ENCODE measurements around the gene THEMIS. TPM values are rescaled to one million over a fixed set of nuclear protein-coding genes. Genes with fewer than 3 reads are reported as not detected.

Gene THEMIS
- total and polyA plus RNA-seq, 8 donors = 0.05 to 0.70 (median 0.28) TPM; not detected in 1

DNA sequence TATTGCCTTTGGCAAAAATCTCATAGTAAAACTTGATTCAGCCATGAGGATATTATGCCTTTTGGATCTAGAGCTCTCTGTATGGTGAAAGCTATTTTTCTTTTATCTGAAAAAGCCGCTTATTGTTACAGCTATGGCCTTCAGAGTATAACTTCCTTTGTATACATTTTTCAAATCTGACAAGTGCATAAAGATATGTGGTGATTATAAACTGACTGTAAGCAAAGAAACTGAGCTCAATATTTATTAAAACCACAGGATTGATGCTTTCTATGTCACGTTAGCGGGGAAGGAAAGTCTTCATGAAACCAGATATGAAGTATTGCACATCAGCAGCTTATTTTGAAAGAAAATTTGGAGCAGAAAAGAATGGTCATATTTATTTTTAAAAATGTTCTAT is 151.8 kb downstream of the THEMIS start:
- WGBS, 2 donors = 78 to 84% methylated on average over 3 of the region's 3 CpGs
- no peak overlapping the region for H3K27ac ChIP-seq
- H3K36me3 ChIP-seq = no peaks in the 10 kb centered on the region
- no peaks in the 10 kb centered on the region for H3K27me3 ChIP-seq
- no peak for DNase-seq
- no peak for FAIRE-seq
- H3K4me1 ChIP-seq = no peaks in the 10 kb centered on the region
- H3K4me3 ChIP-seq = no peak overlapping the region
- ATAC-seq = no peak
- TF ChIP-seq, protein P1, sequence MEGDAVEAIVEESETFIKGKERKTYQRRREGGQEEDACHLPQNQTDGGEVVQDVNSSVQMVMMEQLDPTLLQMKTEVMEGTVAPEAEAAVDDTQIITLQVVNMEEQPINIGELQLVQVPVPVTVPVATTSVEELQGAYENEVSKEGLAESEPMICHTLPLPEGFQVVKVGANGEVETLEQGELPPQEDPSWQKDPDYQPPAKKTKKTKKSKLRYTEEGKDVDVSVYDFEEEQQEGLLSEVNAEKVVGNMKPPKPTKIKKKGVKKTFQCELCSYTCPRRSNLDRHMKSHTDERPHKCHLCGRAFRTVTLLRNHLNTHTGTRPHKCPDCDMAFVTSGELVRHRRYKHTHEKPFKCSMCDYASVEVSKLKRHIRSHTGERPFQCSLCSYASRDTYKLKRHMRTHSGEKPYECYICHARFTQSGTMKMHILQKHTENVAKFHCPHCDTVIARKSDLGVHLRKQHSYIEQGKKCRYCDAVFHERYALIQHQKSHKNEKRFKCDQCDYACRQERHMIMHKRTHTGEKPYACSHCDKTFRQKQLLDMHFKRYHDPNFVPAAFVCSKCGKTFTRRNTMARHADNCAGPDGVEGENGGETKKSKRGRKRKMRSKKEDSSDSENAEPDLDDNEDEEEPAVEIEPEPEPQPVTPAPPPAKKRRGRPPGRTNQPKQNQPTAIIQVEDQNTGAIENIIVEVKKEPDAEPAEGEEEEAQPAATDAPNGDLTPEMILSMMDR (IDR thresholded peaks at IDR 0.05) = no peak
- intact Hi-C loops (cut with DNase I) = no loop called here
- no peaks in the 10 kb centered on the region for H3K9me3 ChIP-seq

DNA sequence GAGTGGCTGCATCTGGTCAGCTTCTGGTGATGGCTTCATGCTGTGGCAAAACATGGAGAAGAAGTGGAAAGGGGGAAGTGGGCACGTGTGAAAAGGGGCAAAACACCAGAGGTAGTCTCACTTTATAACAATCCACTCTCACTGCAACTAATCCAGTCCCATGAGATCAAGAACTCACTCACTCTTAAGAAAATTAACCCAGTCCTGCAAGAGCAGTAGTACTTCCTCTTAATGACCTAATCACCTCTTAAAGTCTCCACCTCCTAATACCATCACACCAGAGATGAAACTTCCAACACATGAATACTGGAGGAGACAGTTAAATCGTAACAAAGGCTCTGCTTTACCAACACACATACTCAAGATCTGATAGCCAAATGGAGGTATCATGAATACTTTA is 152.6 kb downstream of the THEMIS start:
- TF ChIP-seq, protein P1 (IDR thresholded peaks at IDR 0.05) = no peak
- Histone ChIP-seq H3K4me3 (no peak overlapping the region), H3K27me3 (no peaks in the 10 kb centered on the region), H3K9me3 (no peaks in the 10 kb centered on the region), H3K4me1 (no peaks in the 10 kb centered on the region), H3K27ac (no peak overlapping the region), H3K36me3 (no peaks in the 10 kb centered on the region)
- intact Hi-C loops (cut with DNase I) = no loop called here
- FAIRE-seq (no peak), DNase-seq (no peak), ATAC-seq (no peak)
- WGBS, 2 donors = 35 to 60% methylated on average over 2 of the region's 2 CpGs

DNA sequence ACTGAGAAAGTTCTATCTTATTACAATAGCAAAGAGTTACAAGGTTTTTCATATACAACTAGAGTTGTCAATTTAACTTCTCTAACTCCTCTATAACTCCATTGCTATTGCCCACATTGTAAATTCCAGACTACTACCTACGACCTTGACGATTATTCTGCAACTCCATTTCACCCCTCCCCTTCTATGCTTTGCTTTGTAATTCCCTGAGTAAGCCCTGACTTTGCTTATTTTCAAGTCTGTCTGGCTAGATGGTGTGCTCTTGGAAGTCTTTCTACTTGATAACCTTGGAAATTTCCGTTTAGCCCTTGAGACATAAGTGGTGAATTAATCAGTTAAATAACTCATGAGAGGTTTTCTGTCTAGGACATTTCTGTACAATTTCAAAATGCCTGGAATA is 162.4 kb downstream of the THEMIS start:
- TF ChIP-seq, protein P1 (IDR thresholded peaks at IDR 0.05) = no peak
- H3K4me3 ChIP-seq = no peak overlapping the region
- 10 to 24% methylated on average over 3 of the region's 3 CpGs for WGBS, 2 donors
- no peaks in the 10 kb centered on the region for H3K36me3 ChIP-seq
- intact Hi-C loops (cut with DNase I) = loop anchor here in 2 of 3 donors (10.0 kb wide), 1 partner anchor 996 kb away; no protein-coding TSS in a partner anchor
- FAIRE-seq = no peak
- peak in 2 of 4 donors; percentile 72 to 78 for ATAC-seq
- no peaks in the 10 kb centered on the region for H3K9me3 ChIP-seq
- H3K27me3 ChIP-seq = peaks cover 0 to under 1% (median 0%) of the 10 kb centered on the region in 4 donors
- no peak overlapping the region for H3K27ac ChIP-seq
- no peaks in the 10 kb centered on the region for H3K4me1 ChIP-seq
- no peak for DNase-seq

DNA sequence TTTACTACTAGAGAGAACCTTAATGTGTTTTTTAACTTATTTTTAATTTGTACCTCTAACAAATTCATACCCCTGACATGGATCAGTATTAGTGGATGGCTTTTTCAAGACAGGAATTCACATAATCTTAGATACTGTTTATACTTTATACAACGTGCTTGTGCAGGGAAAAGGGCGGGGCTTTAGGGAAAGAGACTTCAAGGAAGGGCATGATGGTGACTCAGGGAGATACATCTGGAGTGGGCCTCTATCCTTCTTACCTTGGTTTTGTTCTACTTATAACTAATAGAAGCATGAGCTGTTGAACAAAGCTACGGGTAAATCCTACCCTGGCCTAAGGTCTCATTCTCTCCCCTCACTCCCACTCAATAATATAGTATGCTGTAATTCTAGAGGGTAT is 163.1 kb downstream of the THEMIS start:
- WGBS, 2 donors = 75 to 80% methylated on average over 3 of the region's 3 CpGs
- Histone ChIP-seq H3K27ac (no peak overlapping the region), H3K27me3 (peaks cover 0 to 6% (median 0%) of the 10 kb centered on the region in 4 donors), H3K9me3 (no peaks in the 10 kb centered on the region), H3K4me3 (no peak overlapping the region), H3K36me3 (no peaks in the 10 kb centered on the region), H3K4me1 (no peaks in the 10 kb centered on the region)
- TF ChIP-seq, protein P1 (IDR thresholded peaks at IDR 0.05) = no peak
- ATAC-seq = no peak
- DNase-seq = no peak
- intact Hi-C loops (cut with DNase I) = loop anchor here in 2 of 3 donors (10.0 kb wide), 1 partner anchor 997 kb away; no protein-coding TSS in a partner anchor
- no peak for FAIRE-seq

DNA sequence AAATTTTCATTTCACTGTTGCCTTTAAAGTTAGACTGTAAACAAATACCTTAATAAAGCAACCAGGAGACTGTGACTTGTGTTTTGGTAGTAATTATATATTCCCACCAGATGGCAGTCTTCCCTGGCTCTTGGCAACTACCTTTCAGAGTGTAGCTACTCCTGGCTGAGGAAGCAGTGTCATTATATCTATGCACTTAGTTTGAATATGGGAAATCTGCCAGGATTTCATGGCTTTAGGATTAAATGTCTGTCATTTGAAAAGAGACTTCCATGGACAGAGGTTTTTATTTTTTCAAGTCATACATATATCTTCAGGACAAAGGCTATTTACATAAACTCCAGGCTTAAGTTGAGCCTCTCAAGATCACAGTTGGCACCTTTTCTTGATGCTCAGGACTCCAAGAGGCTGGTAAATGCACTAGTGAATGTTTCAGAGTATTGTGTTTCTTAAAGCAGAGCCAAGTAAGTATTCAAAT is 163.8 kb downstream of the THEMIS start:
- FAIRE-seq (peak; percentile 86), ATAC-seq (peak; percentile 85 to 95 (median 94)), DNase-seq (peak in 4 of 6 donors; percentile 11 to 46 (median 16))
- no peaks in the 10 kb centered on the region for H3K36me3 ChIP-seq
- intact Hi-C loops (cut with DNase I) = loop anchor here in 2 of 3 donors (10.0 kb wide), 1 partner anchor 998 kb away; no protein-coding TSS in a partner anchor
- no peaks in the 10 kb centered on the region for H3K4me1 ChIP-seq
- no peak overlapping the region for H3K27ac ChIP-seq
- TF ChIP-seq, protein P1 (IDR thresholded peaks at IDR 0.05) = peak; percentile 27 to 48 (median 45)
- no peak overlapping the region for H3K4me3 ChIP-seq
- H3K9me3 ChIP-seq = no peaks in the 10 kb centered on the region
- peaks cover 0 to 6% (median 0%) of the 10 kb centered on the region in 4 donors for H3K27me3 ChIP-seq

Measured in pancreas (tissue), 10 donors.